CD4-positive, alpha-beta T cell treated with Interferon alpha-2 for 1 hour (primary cell): ENCODE measurements around the gene WDR73.
"Not testable (repeated sequence)": the region's sequence is repeated elsewhere in the genome, so short reads cannot be mapped to it uniquely, and the experiment has no call there.

ENCODE experiments used
- DNase-seq, 2 donors: peaks; one replicate each; pipeline ENCODE4 v3.0.0-alpha.2; 2020 to 2022

WDR73 gene

DNA sequence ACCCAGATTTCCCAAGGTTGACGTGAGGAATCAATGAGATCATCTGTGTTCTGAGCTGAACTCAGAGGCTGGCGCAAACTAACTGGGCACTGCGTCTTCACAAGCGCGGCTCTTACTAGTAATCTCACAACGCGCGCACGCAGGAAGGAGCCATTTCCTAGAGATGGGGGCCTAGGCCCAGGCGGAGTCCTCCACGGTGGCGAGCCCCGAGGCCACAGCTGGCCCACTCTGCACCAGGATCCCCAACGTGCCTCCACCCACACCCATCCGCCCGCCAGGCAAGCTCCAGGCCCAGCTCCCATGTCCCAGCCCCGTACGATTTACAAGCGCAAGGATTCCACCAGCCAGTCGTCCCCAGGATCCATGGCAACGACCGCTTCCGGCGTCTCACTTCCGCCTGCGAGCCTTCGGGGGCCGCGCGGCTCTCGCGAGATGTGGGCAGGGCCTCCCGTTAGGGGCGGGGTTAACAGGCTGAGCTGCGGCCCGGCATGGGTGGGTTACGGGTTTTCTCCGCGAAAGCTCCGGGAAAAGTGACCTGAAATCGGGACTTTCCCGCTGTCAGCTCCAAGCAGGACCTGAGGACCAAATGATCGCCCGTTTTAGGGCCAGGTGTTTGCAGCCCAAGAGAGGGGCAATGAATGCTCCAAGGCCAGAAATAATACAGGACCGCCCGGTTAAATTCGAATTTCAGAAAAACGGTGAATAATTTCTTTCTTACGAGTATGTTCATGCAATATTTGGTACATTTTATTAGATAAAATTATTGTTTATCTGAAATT, at the start of gene WDR73:
WDR73 (minus strand) TSS at position 374 of the 779 bp plus-strand sequence; CDS start at position 365, 9 bp downstream.
- peak; percentile 93 to 96 for DNase-seq

DNA sequence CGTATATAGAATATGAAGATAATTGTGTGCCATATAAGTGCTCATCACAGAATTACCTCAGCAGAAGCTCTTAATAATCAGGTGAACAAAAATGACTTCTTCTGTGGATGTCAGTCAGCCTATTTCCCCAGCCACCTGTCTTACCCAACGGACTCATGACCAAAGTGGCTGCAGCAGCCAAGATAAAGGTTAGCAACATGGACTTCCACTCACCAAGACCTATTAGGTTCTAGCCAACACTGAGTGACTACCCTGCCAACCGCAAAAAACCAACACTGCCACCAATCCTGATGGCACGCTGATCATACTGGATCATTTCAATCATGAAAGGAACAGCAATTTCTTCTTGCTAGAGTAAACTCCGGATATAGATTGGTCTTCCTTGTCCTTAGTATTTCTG, 49.7 kb upstream of the WDR73 start:
- no peak for DNase-seq

DNA sequence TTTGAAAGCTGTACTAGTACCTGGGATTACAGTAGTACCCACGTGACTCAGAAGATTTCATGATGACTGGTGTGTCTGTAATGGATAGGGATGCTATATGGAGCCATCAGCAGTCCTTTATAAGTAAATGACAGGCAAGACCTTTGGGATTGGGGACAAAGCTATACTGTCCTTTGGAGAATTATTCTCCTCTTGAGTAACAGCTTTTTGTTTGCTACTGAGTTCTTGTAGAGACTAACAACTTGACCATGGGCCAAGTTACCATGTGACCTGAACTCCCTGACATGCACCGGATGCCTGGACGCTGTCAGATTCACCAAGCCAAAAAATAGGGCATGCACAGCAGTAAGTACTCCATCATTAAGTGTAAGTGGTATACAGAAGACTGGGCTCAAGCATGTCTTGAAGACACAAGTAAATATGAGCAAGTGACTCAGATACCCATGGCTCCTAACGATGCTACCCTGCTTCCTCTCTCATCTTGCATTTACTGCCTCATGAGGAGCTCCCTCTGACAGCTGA, 48.9 kb upstream of the WDR73 start:
- DNase-seq: no peak

DNA sequence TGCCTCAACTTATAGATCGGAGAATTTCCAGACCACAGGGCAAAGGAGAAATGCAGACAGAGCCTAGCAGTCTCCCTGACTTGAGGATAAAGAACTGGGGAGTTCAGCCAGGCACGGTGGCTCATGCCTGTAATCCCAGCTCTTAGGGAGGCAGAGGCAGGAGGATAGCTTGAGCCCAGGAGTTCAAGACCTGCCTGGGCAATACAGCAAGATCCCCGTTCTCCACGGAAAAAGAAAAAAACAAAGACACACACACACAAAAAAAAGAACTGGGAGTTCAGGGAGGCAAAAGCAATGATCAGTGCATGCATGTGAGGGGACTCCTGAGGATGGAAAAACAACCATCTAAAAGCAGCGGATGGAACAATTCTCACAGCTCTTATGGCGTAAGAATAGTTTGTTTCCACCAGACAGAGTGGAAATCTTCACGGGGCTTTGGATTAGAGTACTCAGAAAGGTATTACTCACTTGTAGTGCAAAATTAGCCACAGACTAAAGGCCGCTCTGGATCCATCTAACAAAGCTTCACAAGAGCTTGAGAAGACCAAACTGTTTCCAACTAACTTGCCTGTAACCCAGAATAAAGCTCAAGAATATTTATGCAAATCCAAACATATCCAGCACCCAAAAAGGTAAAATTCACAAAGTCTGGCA, 45.6 kb upstream of the WDR73 start:
- no peak for DNase-seq

DNA sequence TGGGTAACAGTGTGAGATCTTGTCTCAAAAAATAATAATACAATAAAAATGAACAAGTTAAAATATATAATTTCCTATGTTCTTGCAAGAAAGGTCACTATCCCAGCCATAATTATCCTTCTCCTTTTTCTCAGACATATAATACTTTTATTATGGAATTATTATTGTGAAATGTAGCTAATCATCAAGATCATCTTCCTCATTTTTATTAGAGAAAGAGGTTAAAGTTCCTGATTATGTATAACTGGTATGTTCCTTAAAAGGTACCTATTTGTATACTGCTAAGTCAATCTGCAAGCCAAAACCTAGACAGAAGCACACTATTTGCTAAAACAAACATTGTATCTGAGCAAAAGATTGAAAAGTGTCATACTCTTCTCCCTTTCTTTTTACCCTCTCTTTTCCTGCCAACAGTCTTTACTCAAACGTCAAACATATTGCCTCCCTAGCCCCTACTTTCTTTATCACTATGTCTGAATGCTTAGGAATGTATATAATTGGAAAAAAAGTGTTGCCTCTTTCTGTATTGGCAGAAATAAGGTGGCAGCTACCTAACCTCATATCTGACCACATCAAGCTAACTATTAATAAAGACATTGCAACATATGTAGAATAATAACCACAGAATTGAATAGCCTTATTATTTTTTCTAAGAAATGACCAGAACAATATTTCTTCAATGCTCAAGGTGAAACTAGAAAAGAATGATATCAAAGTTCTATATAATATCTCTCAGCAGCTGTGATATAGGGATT, 43.3 kb upstream of the WDR73 start:
- no peak for DNase-seq

DNA sequence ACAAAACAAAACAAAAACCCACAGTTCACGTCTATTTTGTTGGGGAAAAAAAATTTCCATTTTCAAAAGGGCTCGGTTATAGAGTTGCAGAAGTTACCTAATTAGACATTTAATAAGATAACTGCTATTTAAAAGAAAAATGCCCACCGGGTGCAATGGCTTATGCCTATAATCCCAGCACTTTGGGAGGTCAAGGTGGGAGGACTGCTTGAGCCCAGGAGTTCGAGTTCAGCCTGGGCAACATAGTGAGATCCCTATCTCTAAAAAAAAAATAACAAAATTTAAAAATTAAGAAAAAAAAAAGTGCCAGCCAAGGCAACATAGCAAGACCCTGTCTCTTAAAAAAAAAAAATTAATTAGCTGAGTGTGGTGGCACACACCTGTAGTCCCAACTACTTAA, 42.7 kb upstream of the WDR73 start:
- DNase-seq: no peak

DNA sequence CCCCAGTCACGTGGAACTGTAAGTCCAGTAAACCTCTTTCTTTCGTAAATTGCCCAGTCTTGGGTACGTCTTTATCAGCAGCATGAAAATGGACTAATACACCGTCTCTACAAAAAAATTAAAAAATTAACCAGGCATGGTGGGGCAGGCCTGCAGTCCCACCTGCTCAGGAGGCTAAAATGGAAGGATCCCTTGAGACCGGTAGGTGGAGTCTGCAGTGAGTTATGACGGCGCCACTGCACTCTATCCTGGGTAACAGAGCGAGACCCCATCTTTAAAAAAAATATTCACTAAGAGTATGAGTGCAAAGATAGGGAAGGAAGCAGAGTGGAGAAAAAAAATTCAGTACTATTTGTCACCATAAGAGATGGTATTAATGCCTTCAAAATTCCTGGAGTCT, 36.3 kb upstream of the WDR73 start:
- DNase-seq: no peak

DNA sequence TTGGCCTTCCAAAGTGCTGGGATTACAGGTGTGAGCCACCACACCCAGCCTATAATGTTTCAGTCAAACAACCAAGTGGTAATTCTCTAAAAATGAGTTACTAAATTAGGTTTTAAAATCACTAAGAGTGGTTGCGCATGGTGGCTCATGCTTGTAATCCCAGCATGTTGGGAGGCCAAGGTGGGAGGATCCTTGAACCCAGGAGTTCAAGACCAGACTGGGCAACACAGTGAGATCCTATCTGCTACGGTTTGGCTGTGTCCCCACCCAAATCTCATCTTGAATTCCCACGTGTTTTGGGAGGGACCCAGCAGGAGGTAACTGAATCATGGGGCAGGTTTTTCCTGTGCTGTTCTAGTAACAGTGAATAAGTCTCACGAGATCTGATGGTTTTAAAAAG, 35.8 kb upstream of the WDR73 start:
- no peak for DNase-seq

DNA sequence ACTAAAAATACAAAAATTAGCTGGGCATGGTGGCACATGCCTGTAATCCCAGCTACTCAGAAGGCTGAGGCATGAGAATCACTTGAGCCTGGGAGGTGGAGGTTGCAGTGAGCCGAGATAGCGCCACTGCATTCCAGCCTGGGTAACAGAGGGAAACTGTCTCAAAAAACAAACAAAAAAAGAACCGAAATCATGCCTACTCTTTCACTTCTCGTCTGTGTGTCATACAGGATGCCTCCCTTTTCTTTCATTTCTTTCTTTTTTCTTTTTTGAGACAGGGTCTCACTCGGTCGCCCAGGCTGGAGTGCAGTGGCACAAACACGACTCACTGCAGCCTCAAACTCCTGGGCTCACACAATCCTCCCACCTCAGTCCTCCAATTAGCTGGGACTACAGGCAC, 32.4 kb upstream of the WDR73 start:
- DNase-seq: not testable (repeated sequence)

DNA sequence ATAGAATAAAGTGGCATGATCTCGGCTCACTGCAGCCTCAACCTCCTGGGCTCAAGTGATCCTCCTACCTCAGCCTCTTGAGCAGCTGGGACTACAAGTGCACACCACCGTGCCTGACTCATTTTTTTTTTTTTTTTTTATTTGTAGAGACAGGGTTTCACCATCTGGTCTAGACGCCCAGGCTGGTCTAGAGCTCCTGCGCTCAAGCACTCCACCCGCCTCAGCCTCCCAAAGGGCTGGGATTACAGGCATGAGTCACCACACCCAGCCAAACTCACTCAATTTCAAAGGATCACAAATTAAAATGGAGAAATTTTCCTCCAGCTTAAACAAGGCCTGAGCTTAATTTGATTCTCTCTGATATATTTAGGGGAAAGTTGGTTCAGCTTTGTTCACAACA, 31.2 kb upstream of the WDR73 start:
- DNase-seq: no peak

DNA sequence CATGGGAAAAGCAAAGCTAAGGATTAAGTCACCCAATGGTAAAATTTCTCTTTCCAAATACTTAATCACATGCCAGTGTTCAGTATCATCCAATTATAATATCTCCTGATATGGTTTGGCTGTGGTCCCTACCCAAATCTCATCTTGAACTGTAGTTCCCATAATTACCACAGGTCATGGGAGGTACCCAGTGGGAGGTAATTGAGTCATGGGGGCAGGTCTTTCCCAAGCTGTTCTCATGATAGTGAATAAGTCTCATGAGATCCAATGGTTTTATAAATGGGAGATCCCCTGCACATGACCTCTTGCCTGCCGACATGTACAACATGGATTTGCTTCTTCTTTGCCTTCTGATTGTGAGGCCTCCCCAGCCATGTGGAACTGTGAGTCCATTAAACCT, 30.0 kb upstream of the WDR73 start:
- no peak for DNase-seq

DNA sequence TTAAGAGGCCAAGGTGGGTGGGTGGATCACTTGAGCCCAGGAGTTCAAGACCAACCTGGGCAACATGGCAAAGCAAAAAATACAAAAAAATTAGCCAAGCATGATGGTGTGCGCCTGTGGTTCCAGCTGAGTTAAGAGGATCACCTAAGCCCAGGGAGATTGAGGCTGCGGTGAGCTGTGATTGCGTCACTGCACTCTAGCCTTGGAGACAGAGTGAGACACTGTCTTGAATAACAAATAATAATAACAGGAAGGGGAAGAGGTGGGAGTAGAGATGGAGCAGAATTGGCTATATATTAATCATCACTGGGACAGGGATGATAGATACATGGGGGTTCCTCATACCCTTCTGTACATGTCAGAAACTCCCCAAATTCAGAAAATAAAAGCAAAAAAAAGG, 27.7 kb upstream of the WDR73 start:
- peak; percentile 7 to 47 for DNase-seq

DNA sequence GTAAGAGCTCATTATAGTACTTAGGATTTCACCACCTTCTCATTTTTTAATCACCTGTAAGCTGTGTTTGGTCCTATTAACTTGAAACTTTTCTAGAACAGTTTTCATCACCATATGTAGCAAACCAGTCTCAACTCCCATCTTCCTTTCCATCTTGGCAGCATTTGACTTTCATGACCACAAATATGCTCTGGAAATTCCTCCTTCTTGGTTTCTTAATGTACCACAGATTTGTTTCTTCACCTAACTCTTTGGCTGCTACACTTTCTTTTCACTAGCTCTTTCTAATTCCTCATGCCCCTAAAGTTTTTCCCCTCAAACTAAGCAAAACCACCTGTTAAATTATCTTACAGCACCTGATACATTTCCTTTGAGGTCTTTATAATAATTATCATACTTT, 17.1 kb upstream of the WDR73 start:
- no peak for DNase-seq

DNA sequence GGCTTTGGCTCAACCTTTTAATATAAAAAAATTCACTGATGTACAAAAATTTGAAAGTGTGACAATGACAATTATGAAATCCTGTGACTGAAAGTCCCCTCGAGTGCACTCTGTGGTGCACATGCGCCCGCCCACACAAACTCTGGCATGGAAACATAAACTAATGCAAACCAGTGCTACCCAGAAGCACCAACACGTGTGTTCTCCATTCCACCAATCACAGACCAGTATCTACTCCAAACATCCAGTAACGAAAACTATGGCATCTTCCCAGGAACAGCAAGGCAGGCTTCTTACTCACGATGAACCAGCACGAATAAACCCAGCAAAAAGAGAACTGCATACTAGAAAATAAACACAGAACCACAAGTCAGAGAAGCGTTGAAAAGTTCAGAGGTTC, 15.6 kb upstream of the WDR73 start:
- no peak for DNase-seq

DNA sequence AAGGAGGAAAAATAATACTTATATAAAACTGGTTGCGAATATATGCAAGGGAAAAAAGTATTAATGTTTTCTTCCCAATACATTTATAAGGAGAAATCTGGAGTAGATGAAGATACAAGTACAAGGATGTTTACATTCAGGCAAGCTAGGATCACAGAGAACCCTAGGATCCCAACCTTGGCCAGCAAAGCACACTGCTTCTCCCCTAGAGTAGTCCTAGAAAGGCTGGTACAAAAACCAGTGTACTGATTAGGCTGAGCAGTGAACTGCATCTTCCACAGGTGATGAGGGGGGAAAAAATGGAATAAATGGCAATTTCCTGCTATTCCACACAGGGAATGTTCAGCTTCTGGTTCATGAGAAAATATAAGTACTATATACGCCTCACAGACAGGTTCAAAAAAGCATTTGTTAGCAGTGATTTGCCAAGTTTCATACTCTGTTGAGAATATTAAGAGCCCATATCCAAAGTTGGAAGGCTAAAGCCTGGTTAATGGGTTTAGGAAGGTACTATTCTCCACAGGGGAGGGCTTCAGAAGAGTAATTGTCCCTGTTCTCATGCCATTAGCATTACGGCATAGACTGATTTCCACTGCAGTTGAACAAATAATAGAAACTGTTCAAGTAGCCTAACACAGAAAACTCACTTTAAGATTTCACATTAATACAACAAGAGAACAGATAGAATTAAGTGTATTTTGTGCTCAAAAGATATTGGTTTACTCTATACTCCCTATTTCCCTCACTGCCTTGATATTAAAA, 14.3 kb upstream of the WDR73 start:
- DNase-seq: no peak

DNA sequence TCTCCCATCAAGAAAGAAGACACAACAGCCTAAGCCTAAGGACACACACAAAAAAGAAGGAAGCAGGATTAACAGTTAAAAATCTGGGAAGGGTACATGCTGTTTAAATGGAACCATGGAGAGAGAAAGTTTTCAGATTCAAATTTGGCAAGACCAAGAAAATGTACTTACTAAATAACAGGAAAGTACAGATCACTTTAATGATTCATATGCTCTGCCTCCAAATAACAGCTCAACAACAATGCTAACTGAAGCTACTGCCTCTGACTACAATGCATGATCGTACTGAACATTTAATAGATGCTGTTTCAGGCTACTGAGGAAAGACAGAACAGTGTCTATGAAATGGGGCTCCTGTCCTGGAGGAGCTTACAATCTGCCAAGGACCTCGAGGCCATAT, 12.3 kb upstream of the WDR73 start:
- no peak for DNase-seq

DNA sequence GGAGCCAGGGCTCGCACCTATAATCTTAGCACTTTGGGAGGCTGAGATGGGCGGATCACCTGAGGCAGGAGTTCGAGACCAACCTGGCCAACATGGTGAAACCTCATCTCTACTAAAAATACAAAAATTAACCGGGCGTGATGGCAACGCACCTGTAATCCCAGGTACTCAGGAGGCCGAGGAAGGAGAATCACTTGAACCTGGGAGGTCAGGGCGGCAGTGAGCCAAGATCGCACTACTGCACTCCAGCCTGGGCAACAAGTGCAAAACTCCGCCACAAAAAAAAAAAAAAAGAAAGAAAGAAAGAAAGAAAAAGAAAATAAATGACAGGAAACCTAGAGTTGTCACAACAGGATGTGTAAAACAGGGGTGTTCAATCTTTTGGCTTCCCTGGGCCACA, 6.9 kb upstream of the WDR73 start:
- no peak for DNase-seq

DNA sequence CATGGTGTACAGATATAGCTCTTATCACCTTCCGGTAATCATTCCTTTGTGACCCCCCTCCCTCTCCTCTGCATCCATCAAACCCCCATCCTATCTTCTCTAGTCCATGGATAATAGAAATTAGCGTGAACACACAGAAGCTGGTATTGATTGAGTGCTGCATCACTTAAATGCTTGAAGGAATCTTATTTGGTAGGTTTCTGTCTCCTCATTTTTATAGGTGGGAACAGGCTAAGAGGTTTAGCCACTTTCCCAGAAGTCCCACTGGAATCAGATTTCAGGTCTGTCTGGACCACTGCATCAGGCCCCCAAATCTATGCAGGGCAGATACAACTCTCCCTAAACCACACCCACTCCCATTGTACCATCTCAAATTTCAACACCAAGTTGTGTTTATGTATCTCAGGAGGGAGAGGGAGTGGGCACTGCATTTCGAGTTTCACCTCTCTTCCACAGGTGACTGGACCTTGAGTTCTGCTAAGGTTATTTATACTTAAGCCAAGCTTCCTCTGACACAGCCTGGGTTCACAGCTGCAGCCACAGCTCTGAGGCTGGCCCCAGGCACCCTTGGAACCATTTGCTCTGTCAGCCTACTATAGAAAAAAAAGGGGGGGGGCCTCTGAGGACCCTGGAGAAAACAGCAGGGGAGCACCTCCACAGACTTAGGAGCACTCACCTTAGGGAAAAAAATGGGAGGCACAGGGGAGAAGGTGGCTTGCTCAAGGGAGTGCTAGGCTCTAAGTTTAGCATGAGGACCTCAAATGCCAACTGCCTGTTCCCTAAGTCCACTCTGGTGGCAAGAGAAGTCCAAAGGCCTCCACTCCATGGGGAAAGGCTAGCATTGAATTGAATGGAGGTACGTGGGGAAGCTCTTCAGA, 6.1 kb upstream of the WDR73 start:
- DNase-seq: no peak

DNA sequence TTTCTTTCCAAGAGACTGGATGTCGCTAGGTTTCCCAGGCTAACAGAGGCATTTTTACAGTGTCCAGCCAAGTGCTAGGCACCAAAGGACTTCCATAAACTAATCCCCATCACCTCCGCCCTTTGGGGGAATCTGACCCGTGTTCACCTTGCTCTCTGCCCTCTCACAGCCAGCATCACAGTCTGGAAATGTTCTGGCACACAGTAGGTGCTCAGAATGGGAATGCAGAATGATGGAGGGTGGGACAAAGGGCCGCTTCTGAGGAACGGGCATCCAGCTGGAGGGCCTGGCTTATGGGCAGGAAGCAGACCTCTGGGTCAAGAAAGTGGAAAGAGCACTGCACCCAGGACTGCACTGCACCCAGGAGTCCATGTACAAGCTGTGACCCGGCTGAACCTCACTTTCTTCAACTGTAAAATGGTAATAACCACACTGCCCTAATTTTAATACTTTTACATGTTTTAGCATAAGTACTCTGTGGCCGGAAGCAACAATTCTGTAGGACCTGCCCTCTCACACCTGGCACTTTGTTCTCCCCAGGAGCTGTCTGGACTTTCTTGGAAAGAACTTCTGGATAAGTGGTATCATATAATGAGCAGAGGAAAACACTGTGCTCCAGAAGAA, 4.8 kb upstream of the WDR73 start:
- no peak for DNase-seq

DNA sequence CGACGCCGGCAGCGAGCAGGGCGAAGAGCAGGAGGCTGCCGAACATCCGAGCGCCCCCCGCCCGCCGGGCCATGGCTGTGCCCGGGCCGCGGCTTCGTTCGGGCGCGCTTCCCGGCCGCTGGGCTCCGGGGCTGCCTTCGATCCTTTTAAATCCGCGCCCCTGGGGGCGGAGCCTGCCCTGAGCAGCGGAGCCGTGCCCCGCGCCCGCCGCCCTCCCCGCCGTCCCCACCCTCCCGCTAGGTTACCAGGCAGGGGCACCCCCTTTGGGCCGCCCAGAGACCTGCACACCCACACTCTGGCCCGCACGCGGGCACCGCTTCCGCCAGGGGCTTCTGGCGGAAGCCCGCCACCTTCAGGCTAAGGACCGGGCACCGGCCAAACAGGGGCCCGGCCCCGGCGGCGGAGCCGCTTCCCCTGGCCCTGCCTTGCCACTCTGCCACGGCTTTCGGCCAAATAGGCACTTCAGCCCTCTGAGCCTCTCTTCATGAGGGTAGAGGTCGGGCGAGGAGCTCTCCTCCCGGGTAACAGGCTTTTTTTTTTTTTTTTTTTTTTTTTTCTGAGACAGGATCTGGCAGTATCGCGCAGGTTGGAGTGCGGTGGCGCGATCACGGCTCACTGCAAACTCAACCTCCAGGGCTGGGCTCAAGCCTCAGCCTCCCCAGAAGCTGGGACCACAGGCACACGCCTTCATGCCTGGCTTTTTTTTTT, 4.2 kb upstream of the WDR73 start, which contains the start of gene NMB:
NMB (minus strand) TSS at position 120 of the 708 bp plus-strand sequence; CDS start at position 73, 47 bp downstream.
- DNase-seq: peak; percentile 87 to 91

DNA sequence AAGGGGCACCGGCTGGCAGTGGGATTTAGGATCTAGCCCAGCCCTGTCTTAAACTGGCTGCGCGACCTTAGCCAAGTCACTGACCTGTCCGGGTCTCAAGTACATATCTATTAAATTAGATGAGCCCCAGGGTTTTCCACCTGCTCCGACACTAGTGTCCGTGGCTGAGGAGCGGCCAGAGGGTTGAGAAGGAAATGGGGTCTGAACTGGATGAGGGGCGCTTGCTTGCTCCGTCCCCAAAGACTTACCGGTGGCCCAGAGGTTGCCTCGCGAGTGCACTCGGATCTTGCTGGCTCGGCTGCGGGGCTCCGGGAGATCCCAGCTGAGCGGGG, 3.6 kb upstream of the WDR73 start:
- DNase-seq: no peak
